NCI-H2227 (cell line): Measurements from ENCODE around the gene TMX3.
A peak's percentile ranks its signal among the peaks of the same experiment; 100 is the strongest.

Source experiments
- DNase-seq: peaks from one replicate; lab custom pipeline; 2025; ENCODE audit not compliant: unreplicated experiment; lab: John Stamatoyannopoulos, UW

TMX3 gene

DNA sequence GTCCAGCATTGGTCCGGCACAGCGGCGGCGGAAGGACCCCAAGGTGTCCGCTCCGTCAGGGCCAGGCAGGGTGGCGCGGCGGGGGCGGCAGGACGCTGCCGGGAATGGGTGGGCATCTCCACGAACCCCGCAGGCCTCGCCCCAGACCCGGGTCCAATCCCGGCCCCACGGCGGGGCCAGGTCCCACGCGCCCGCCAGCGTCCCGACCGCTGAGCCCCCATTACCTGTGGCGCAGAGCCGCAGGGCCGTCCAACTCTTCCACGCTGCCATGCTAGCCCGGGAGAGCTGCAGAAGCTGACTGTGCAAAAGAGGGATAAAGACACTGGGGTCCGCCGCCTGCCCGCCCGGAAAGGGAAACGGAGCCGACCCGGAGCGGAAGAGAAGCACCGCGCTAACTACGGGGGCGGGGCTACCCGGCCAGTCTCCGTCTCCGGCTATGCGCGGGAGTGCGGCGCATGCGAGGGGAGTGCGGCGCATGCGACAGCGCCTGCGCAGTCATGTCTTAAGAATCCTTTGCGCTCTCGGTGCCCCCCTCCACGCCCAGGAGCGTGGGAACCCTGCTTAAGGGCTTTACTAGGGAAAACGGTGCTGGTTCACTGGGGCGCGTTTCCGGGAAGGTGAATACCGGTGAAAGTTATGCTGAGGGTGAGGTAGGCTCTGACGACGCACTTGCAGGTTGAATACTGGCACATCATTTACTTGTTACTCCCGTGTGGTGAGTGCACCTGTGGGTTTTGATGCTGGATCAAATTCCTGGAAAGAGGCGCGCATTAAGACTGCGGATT is at the start of gene TMX3:
TSS of gene TMX3 (minus strand) at position 397 of the 785 bp plus-strand sequence. CDS start at position 270, 127 bp downstream.
- peak; percentile 98 for DNase-seq

- no peak for DNase-seq
These were observed 49.1 kb upstream of the TMX3 start for GRCh38 chr18:68764016-68764415.

DNA sequence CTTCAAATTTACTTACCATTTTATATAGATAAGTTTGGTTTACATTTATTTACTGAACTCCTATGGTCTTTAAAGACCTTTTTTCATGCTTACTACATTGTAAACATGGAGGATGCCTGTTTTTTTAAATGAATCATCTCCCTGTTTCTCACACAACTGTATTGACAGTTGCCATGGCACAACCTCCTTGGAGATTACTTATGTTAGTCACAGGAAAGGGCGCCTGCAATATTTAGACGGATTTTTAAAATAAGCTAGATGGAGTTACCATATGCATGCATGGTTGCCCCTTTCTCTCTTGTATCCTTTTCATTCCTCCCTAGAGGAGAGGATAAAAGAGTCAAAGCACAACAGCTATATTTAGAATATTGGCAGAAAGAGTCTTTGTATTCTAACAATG is 48.2 kb upstream of the TMX3 start:
- DNase-seq, result no peak

DNA sequence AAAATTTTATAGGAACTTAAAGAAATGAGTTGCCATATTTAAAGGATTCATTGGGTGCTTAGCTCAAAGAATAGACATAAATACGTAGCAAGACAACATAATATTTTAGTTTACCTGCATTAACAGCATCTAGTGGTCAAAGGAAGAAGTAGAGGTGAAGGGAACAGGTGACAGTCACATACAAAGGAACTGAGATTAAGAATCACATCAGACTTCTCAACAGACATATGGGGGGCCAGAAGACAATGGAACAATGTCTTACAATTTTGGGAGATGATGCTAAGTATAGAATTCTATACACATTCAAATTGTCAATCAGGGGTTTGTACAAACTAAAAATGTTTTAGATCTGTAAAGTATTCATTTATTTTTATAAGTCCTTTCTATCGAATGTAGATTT is 44.4 kb upstream of the TMX3 start:
- DNase-seq, result no peak

GRCh38 chr18:68757126-68757525 is 42.2 kb upstream of the TMX3 start:
- no peak for DNase-seq

- no peak for DNase-seq
These were observed 27.3 kb upstream of the TMX3 start for GRCh38 chr18:68742206-68742605.

DNA sequence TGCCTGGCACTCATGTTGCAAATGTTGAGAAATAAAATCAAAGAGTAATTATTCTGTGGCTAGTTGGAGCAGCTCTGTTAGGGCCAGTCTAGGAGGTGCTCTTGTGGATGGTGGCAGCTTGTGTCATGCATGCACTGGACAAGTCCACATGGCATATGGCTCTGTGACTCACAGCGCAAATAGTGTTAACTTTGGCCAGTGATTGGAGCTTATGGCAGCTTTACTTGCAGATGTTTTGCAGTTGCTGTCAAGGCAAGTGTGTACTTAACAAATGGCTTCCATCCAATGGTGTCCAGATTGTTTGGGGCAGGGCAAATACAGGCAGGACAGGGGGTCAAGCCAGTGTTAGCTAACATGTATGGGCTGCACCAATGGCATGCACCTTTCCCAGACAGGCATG is 26.1 kb upstream of the TMX3 start:
- no peak for DNase-seq

GRCh38 chr18:68739462-68739861 is 24.6 kb upstream of the TMX3 start:
- no peak for DNase-seq

- DNase-seq, result no peak
These were observed 23.7 kb upstream of the TMX3 start for GRCh38 chr18:68738564-68738963.

GRCh38 chr18:68735483-68736343 is 20.8 kb upstream of the TMX3 start:
- peak; percentile 43 for DNase-seq

GRCh38 chr18:68734308-68734707 is 19.4 kb upstream of the TMX3 start:
- no peak for DNase-seq

DNA sequence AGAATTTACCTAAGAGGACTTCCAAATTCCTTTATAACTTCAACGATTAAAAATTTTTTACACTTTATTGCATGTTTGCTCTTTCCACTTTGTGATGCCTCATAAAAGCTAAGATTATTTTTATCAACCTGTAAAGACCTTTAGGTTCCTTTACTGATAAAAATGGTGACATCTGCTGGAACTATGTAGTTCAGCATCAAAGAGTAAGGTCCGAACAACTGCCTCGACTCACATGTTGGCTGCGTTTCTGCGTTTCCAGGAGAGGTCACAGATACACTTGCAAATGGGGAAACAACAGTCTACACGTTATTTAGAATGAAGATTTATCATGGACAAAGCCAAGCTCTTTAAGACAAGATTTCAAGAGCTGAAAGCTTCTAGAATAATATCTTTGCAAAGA is 18.8 kb upstream of the TMX3 start:
- DNase-seq, result peak; percentile 19

DNA sequence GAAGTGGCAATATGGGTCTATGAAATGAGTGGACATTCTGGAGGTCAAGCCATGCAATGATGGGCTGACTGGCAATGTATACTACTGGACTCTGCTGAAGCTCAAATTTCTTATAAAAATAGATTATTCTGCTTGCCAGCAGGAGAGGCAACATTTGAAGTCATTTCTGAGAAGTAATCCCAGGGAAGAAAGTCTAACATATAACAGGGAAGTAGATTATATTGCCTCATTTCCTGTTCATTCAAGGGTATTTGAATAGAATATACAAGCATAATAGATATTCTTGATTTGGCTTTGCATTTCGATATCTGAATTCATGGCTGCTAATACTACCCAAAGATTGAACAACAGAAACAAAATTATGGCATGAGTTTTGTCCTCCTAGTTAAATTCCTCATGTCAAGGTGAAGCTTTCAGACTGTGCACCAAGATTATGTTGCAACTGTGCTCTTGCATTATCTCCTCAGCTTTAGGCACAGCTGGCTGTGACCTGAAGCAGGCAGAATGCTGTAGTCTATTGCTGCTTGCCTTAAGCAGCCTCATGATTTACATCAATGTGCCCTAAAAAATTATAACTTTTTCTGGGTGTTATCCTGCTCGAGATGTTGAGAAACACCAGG is 13.3 kb upstream of the TMX3 start:
- no peak for DNase-seq

DNA sequence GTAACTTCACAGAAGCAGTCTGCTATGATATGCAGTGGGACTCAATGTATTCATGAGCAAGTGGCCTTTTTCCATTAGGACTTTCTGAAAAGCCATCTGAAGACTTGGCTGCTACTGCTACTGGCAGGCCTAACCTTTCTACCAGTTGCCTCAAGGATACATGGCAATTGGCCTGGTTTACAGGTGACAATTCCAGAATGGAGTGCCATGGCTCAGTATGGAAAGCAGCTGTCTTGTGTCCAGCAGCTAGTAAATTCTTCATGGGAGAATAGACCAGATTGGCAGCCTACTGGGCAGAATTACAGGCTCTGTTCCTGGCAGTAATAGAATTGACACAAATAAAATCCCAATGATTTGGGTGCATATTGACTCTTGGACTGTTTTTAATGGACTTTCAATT is 12.6 kb upstream of the TMX3 start:
- no peak for DNase-seq

DNA sequence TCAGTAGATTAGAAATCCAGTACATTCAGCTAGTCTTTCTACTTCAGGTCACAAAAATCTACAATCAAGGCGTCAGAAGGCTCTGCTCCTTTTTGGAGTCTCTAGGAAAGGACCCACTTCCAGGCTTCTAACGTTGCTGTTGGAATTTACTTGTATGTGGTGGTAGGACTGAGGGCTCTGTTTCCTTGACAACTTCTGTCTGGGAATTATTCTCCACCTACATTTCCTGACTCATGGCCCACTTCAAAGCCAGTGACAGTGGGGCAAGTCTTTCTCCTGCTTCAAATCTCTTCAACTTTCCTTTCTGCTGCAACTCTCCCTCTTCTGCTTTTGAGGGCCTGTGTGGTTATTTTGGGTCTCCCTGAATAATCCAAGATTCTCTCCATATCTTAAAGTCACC is 10.4 kb upstream of the TMX3 start:
- no peak for DNase-seq

- DNase-seq, result no peak
These were observed 9.1 kb upstream of the TMX3 start for GRCh38 chr18:68724021-68724420.

DNA sequence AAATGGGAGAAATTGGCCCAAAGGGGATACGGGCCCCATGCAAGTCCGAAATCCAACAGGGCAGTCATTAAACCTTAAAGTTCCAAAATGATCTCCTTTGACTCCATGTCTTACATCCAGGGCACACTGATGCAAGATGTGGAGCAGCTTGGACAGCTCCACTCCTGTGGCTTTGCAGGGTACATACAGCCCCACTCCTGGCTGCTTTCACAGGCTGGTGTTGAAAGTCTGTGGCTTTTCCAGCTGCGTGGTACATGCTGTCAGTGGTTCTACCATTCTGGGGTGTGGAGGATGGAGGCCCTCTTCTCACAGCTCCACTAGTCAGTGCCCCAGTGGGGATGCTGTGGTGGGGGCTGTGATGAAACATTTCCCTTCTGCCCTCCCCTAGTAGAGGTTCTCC is 8.6 kb upstream of the TMX3 start:
- DNase-seq, result no peak

DNA sequence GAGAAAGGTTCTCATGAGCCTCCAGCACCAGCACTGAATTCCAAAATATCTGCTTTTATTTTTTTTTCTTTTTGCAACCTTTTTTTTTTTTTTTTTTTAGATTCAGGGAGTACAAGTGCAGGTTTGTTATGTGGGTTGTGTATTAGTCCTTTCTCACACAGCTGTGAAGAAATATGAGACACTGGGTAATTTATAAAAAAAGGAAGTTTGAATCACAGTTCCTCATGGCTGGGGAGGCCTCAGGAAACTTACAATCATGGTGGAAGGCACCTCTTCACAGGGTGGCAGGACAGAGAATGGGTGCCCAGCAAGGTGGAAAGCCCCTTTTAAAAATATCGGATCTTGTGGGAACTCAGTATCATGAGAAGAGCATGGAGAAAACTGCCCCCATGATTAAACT is 7.9 kb upstream of the TMX3 start:
- no peak for DNase-seq

GRCh38 chr18:68721681-68722583 is 7.0 kb upstream of the TMX3 start:
- no peak for DNase-seq

- peak; percentile 37 for DNase-seq
These were observed 569 bp downstream of the TMX3 start for GRCh38 chr18:68714366-68714711.

DNA sequence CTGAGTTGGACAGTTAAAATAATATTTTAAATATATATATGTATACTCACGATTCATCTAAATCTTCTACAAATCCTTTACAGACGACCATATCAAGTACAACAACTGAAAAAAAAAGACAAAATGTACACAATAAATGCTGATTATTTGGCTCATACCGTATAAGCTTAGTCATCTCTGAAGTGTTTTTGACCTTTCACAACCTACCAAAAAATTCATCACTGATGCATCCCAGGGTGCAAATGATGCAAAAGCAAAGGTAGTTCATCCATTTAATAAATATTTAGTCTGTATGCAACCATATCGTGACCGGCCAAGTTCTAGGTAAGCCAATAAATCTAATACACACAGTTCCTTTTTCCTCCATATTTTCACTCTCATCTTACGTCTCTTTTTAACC is 1.1 kb downstream of the TMX3 start:
- DNase-seq, result no peak
